Activated naive CD8-positive, alpha-beta T cell treated with anti-CD3 and anti-CD28 coated beads for 36 hours (primary cell): ENCODE results near the gene SYNPO2. TPM values are rescaled to one million over a fixed set of nuclear protein-coding genes. Genes with fewer than 3 reads are reported as not detected.

Source experiments
- total RNA-seq, 2 experiments: library from RNA; stranded (reverse); gene quantifications; one replicate each; pipeline ENCODE4 v1.2.3, GENCODE V29; 2021

The SYNPO2 gene
- total RNA-seq, 2 experiments from 2014 or later = 0.26 to 0.33 TPM

Other genes starting within 250 kb of the SYNPO2 start
- 10 to 100 TPM; 44.5 to 51.2 TPM for gene METTL14, start 203.5 kb upstream of the SYNPO2 start, total RNA-seq
- 10 to 100 TPM; 19.6 to 22.5 TPM for gene SEC24D, start 52.7 kb upstream of the SYNPO2 start, total RNA-seq
- gene MYOZ2, start 247.0 kb downstream of the SYNPO2 start, total RNA-seq = not detected